ENCODE measurements around the gene ARID5A.
"Not testable (repeated sequence)": the region's sequence is repeated elsewhere in the genome, so short reads cannot be mapped to it uniquely, and the experiment has no call there.

Gene ARID5A

GRCh38 chr2:96554293-96555145 lies 18.0 kb downstream of the ARID5A start:
- H3K4me3 ChIP-seq (IDR thresholded peaks at IDR 0.05; ENCODE audit: insufficient read depth, low read depth, low read length), result no peak overlapping the region
- no peaks in the 10 kb centered on the region for H3K27me3 ChIP-seq (ENCODE audit: insufficient read depth, low read depth)
- no peak overlapping the region for H3K4me2 ChIP-seq
- peaks cover 4% of the 10 kb centered on the region; the same call in 1 of the 2 replicates for H3K36me3 ChIP-seq (ENCODE audit: insufficient read depth)
- no peak overlapping the region for H3K9ac ChIP-seq
- no peak overlapping the region for H3K27ac ChIP-seq
- H3K4me1 ChIP-seq (ENCODE audit: low read depth, poor library complexity, severe bottlenecking), result no peaks in the 10 kb centered on the region
- peak; percentile 94 for TF ChIP-seq CTCF (conservative IDR thresholded peaks at IDR 0.05; ENCODE audit: low read depth, low read length)
- no peak overlapping the region for H2AFZ ChIP-seq (ENCODE audit: low read depth)
- H4K20me1 ChIP-seq (ENCODE audit: insufficient read depth), result 0 out of 2 replicates have a peak, but pooled peaks cover 4% of the 10 kb centered on the region
- H3K79me2 ChIP-seq (ENCODE audit: insufficient read depth, low read depth), result no peaks in the 10 kb centered on the region

GRCh38 chr2:96555146-96555610 lies 18.6 kb downstream of the ARID5A start:
- H3K27ac ChIP-seq, result no peak overlapping the region
- H3K4me1 ChIP-seq (ENCODE audit: low read depth, poor library complexity, severe bottlenecking), result no peaks in the 10 kb centered on the region
- no peak for TF ChIP-seq CTCF (conservative IDR thresholded peaks at IDR 0.05; ENCODE audit: low read depth, low read length)

GRCh38 chr2:96556441-96557330 lies 20.1 kb downstream of the ARID5A start:
- Histone ChIP-seq H3K27me3 (ENCODE audit: insufficient read depth, low read depth) (no peaks in the 10 kb centered on the region), H3K27ac (no peak overlapping the region), H3K79me2 (ENCODE audit: insufficient read depth, low read depth) (no peaks in the 10 kb centered on the region), H3K36me3 (ENCODE audit: insufficient read depth) (no peaks in the 10 kb centered on the region), H3K4me1 (ENCODE audit: low read depth, poor library complexity, severe bottlenecking) (no peaks in the 10 kb centered on the region), H3K9ac (no peak overlapping the region), H2AFZ (ENCODE audit: low read depth) (no peak overlapping the region), H3K4me3 (IDR thresholded peaks at IDR 0.05; ENCODE audit: insufficient read depth, low read depth, low read length) (no peak overlapping the region), H4K20me1 (ENCODE audit: insufficient read depth) (no peaks in the 10 kb centered on the region), H3K4me2 (no peak overlapping the region)
- TF ChIP-seq CTCF (conservative IDR thresholded peaks at IDR 0.05; ENCODE audit: low read depth, low read length), result no peak

More at GRCh38 chr2:96555146-96555610, 18.6 kb downstream of the ARID5A start:
- H3K36me3 ChIP-seq (ENCODE audit: insufficient read depth), result peaks cover 4% of the 10 kb centered on the region; the same call in 1 of the 2 replicates
- H3K27me3 ChIP-seq (ENCODE audit: insufficient read depth, low read depth), result no peaks in the 10 kb centered on the region
- 0 out of 2 replicates have a peak, but pooled peaks cover 4% of the 10 kb centered on the region for H4K20me1 ChIP-seq (ENCODE audit: insufficient read depth)
- H3K79me2 ChIP-seq (ENCODE audit: insufficient read depth, low read depth), result no peaks in the 10 kb centered on the region
- no peak overlapping the region for H3K9ac ChIP-seq
- H3K4me2 ChIP-seq, result no peak overlapping the region
- no peak overlapping the region for H3K4me3 ChIP-seq (IDR thresholded peaks at IDR 0.05; ENCODE audit: insufficient read depth, low read depth, low read length)
- no peak overlapping the region for H2AFZ ChIP-seq (ENCODE audit: low read depth)

GRCh38 chr2:96557421-96557820 lies 20.9 kb downstream of the ARID5A start:
- not testable (repeated sequence) for H3K79me2 ChIP-seq (ENCODE audit: insufficient read depth, low read depth); H3K27ac ChIP-seq; H4K20me1 ChIP-seq (ENCODE audit: insufficient read depth); H2AFZ ChIP-seq (ENCODE audit: low read depth); H3K36me3 ChIP-seq (ENCODE audit: insufficient read depth); H3K4me2 ChIP-seq; H3K4me1 ChIP-seq (ENCODE audit: low read depth, poor library complexity, severe bottlenecking); H3K4me3 ChIP-seq (IDR thresholded peaks at IDR 0.05; ENCODE audit: insufficient read depth, low read depth, low read length); H3K9ac ChIP-seq; H3K27me3 ChIP-seq (ENCODE audit: insufficient read depth, low read depth)

All from KMS-11 (cell line).